ENCODE data around the gene NACC1.

Gene NACC1

GRCh38 chr19:13121551-13122274 is 3.6 kb downstream of the NACC1 start:
- Histone ChIP-seq H3K27ac (ENCODE audit: low read depth in 2 of 2, low read length in 2 of 2) (no peak overlapping the region), H3K4me3 (ENCODE audit: low read length in 2 of 2) (no peak overlapping the region), H3K36me3 (ENCODE audit: control insufficient read depth in 2 of 2, insufficient read depth in 2 of 2, low read length in 2 of 2) (peaks cover 0 to 9% of the 10 kb centered on the region in 2 donors), H3K4me1 (ENCODE audit: control insufficient read depth in 2 of 2, insufficient read depth in 2 of 2, low read length in 2 of 2) (peaks cover 11 to 12% of the 10 kb centered on the region in 2 donors), H3K9me3 (ENCODE audit: control insufficient read depth in 2 of 2, low read length in 2 of 2) (no peaks in the 10 kb centered on the region), H3K9ac (ENCODE audit: low read depth in 1 of 2, low read length in 2 of 2) (no peak overlapping the region), H3K27me3 (ENCODE audit: control insufficient read depth in 2 of 2, insufficient read depth in 2 of 2, low read length in 2 of 2) (no peaks in the 10 kb centered on the region)

- H3K4me1 ChIP-seq (ENCODE audit: control insufficient read depth in 2 of 2, insufficient read depth in 2 of 2, low read length in 2 of 2), result peaks cover 11 to 12% of the 10 kb centered on the region in 2 donors
- no peak overlapping the region for H3K9ac ChIP-seq (ENCODE audit: low read depth in 1 of 2, low read length in 2 of 2)
- H3K9me3 ChIP-seq (ENCODE audit: control insufficient read depth in 2 of 2, low read length in 2 of 2), result no peaks in the 10 kb centered on the region
- no peaks in the 10 kb centered on the region for H3K27me3 ChIP-seq (ENCODE audit: control insufficient read depth in 2 of 2, insufficient read depth in 2 of 2, low read length in 2 of 2)
- no peak overlapping the region for H3K27ac ChIP-seq (ENCODE audit: low read depth in 2 of 2, low read length in 2 of 2)
- H3K4me3 ChIP-seq (ENCODE audit: low read length in 2 of 2), result no peak overlapping the region
- H3K36me3 ChIP-seq (ENCODE audit: control insufficient read depth in 2 of 2, insufficient read depth in 2 of 2, low read length in 2 of 2), result peaks cover 0 to 9% of the 10 kb centered on the region in 2 donors
Observed at GRCh38 chr19:13122275-13122878, 4.3 kb downstream of the NACC1 start.

- H3K27me3 ChIP-seq (ENCODE audit: control insufficient read depth in 2 of 2, insufficient read depth in 2 of 2, low read length in 2 of 2), result no peaks in the 10 kb centered on the region
- peaks cover 0 to 9% of the 10 kb centered on the region in 2 donors for H3K36me3 ChIP-seq (ENCODE audit: control insufficient read depth in 2 of 2, insufficient read depth in 2 of 2, low read length in 2 of 2)
- peaks cover 11 to 12% of the 10 kb centered on the region in 2 donors for H3K4me1 ChIP-seq (ENCODE audit: control insufficient read depth in 2 of 2, insufficient read depth in 2 of 2, low read length in 2 of 2)
- no peak overlapping the region for H3K9ac ChIP-seq (ENCODE audit: low read depth in 1 of 2, low read length in 2 of 2)
- H3K27ac ChIP-seq (ENCODE audit: low read depth in 2 of 2, low read length in 2 of 2), result no peak overlapping the region
- H3K4me3 ChIP-seq (ENCODE audit: low read length in 2 of 2), result no peak overlapping the region
- H3K9me3 ChIP-seq (ENCODE audit: control insufficient read depth in 2 of 2, low read length in 2 of 2), result no peaks in the 10 kb centered on the region
Observed at GRCh38 chr19:13122980-13123957, 5.2 kb downstream of the NACC1 start.

GRCh38 chr19:13127051-13127450 is 9.0 kb downstream of the NACC1 start:
- no peak overlapping the region for H3K27ac ChIP-seq (ENCODE audit: low read depth in 2 of 2, low read length in 2 of 2)
- peaks cover 0 to 3% of the 10 kb centered on the region in 2 donors for H3K4me1 ChIP-seq (ENCODE audit: control insufficient read depth in 2 of 2, insufficient read depth in 2 of 2, low read length in 2 of 2)
- no peaks in the 10 kb centered on the region for H3K27me3 ChIP-seq (ENCODE audit: control insufficient read depth in 2 of 2, insufficient read depth in 2 of 2, low read length in 2 of 2)
- H3K9ac ChIP-seq (ENCODE audit: low read depth in 1 of 2, low read length in 2 of 2), result no peak overlapping the region
- no peaks in the 10 kb centered on the region for H3K9me3 ChIP-seq (ENCODE audit: control insufficient read depth in 2 of 2, low read length in 2 of 2)
- peaks cover 0 to 7% of the 10 kb centered on the region in 2 donors for H3K36me3 ChIP-seq (ENCODE audit: control insufficient read depth in 2 of 2, insufficient read depth in 2 of 2, low read length in 2 of 2)
- no peak overlapping the region for H3K4me3 ChIP-seq (ENCODE audit: low read length in 2 of 2)

GRCh38 chr19:13127811-13128575 is 9.9 kb downstream of the NACC1 start:
- H3K4me1 ChIP-seq (ENCODE audit: control insufficient read depth in 2 of 2, insufficient read depth in 2 of 2, low read length in 2 of 2), result peaks cover 0 to 3% of the 10 kb centered on the region in 2 donors
- no peaks in the 10 kb centered on the region for H3K9me3 ChIP-seq (ENCODE audit: control insufficient read depth in 2 of 2, low read length in 2 of 2)
- no peak overlapping the region for H3K4me3 ChIP-seq (ENCODE audit: low read length in 2 of 2)
- H3K36me3 ChIP-seq (ENCODE audit: control insufficient read depth in 2 of 2, insufficient read depth in 2 of 2, low read length in 2 of 2), result peaks cover 0 to 5% of the 10 kb centered on the region in 2 donors
- H3K27me3 ChIP-seq (ENCODE audit: control insufficient read depth in 2 of 2, insufficient read depth in 2 of 2, low read length in 2 of 2), result no peaks in the 10 kb centered on the region
- no peak overlapping the region for H3K9ac ChIP-seq (ENCODE audit: low read depth in 1 of 2, low read length in 2 of 2)
- H3K27ac ChIP-seq (ENCODE audit: low read depth in 2 of 2, low read length in 2 of 2), result no peak overlapping the region

- Histone ChIP-seq H3K9ac (ENCODE audit: low read depth in 1 of 2, low read length in 2 of 2) (no peak overlapping the region), H3K27me3 (ENCODE audit: control insufficient read depth in 2 of 2, insufficient read depth in 2 of 2, low read length in 2 of 2) (no peaks in the 10 kb centered on the region), H3K9me3 (ENCODE audit: control insufficient read depth in 2 of 2, low read length in 2 of 2) (no peaks in the 10 kb centered on the region), H3K27ac (ENCODE audit: low read depth in 2 of 2, low read length in 2 of 2) (no peak overlapping the region), H3K4me3 (ENCODE audit: low read length in 2 of 2) (no peak overlapping the region), H3K4me1 (ENCODE audit: control insufficient read depth in 2 of 2, insufficient read depth in 2 of 2, low read length in 2 of 2) (peaks cover 0 to 3% of the 10 kb centered on the region in 2 donors), H3K36me3 (ENCODE audit: control insufficient read depth in 2 of 2, insufficient read depth in 2 of 2, low read length in 2 of 2) (peaks cover 0 to 7% of the 10 kb centered on the region in 2 donors)
Observed at GRCh38 chr19:13128583-13128982, 10.5 kb downstream of the NACC1 start.

GRCh38 chr19:13129384-13129783 is 11.3 kb downstream of the NACC1 start:
- Histone ChIP-seq H3K36me3 (ENCODE audit: control insufficient read depth in 2 of 2, insufficient read depth in 2 of 2, low read length in 2 of 2) (peaks cover 0 to 11% of the 10 kb centered on the region in 2 donors), H3K9ac (ENCODE audit: low read depth in 1 of 2, low read length in 2 of 2) (no peak overlapping the region), H3K27ac (ENCODE audit: low read depth in 2 of 2, low read length in 2 of 2) (no peak overlapping the region), H3K4me3 (ENCODE audit: low read length in 2 of 2) (no peak overlapping the region), H3K27me3 (ENCODE audit: control insufficient read depth in 2 of 2, insufficient read depth in 2 of 2, low read length in 2 of 2) (no peaks in the 10 kb centered on the region), H3K9me3 (ENCODE audit: control insufficient read depth in 2 of 2, low read length in 2 of 2) (no peaks in the 10 kb centered on the region), H3K4me1 (ENCODE audit: control insufficient read depth in 2 of 2, insufficient read depth in 2 of 2, low read length in 2 of 2) (peaks cover 0 to 3% of the 10 kb centered on the region in 2 donors)

GRCh38 chr19:13130886-13131490 is 12.9 kb downstream of the NACC1 start:
- H3K4me1 ChIP-seq (ENCODE audit: control insufficient read depth in 2 of 2, insufficient read depth in 2 of 2, low read length in 2 of 2), result peaks cover 0 to 3% of the 10 kb centered on the region in 2 donors
- no peak overlapping the region for H3K4me3 ChIP-seq (ENCODE audit: low read length in 2 of 2)
- H3K9me3 ChIP-seq (ENCODE audit: control insufficient read depth in 2 of 2, low read length in 2 of 2), result no peaks in the 10 kb centered on the region

GRCh38 chr19:13132471-13133180 is 14.6 kb downstream of the NACC1 start:
- H3K9ac ChIP-seq (ENCODE audit: low read depth in 1 of 2, low read length in 2 of 2), result no peak overlapping the region
- no peak overlapping the region for H3K27ac ChIP-seq (ENCODE audit: low read depth in 2 of 2, low read length in 2 of 2)

More at GRCh38 chr19:13130886-13131490, 12.9 kb downstream of the NACC1 start:
- no peak overlapping the region for H3K27ac ChIP-seq (ENCODE audit: low read depth in 2 of 2, low read length in 2 of 2)
- H3K36me3 ChIP-seq (ENCODE audit: control insufficient read depth in 2 of 2, insufficient read depth in 2 of 2, low read length in 2 of 2), result peaks cover 9 to 17% of the 10 kb centered on the region in 2 donors
- no peak overlapping the region for H3K9ac ChIP-seq (ENCODE audit: low read depth in 1 of 2, low read length in 2 of 2)
- H3K27me3 ChIP-seq (ENCODE audit: control insufficient read depth in 2 of 2, insufficient read depth in 2 of 2, low read length in 2 of 2), result no peaks in the 10 kb centered on the region

More at GRCh38 chr19:13132471-13133180, 14.6 kb downstream of the NACC1 start:
- peaks cover 24 to 29% of the 10 kb centered on the region in 2 donors for H3K36me3 ChIP-seq (ENCODE audit: control insufficient read depth in 2 of 2, insufficient read depth in 2 of 2, low read length in 2 of 2)
- H3K4me3 ChIP-seq (ENCODE audit: low read length in 2 of 2), result no peak overlapping the region
- H3K27me3 ChIP-seq (ENCODE audit: control insufficient read depth in 2 of 2, insufficient read depth in 2 of 2, low read length in 2 of 2), result no peaks in the 10 kb centered on the region
- no peaks in the 10 kb centered on the region for H3K9me3 ChIP-seq (ENCODE audit: control insufficient read depth in 2 of 2, low read length in 2 of 2)
- H3K4me1 ChIP-seq (ENCODE audit: control insufficient read depth in 2 of 2, insufficient read depth in 2 of 2, low read length in 2 of 2), result peaks cover 0 to 3% of the 10 kb centered on the region in 2 donors

All from mucosa of rectum (tissue), 2 donors.